Body of pancreas (tissue), 4 donors: ENCODE measurements around the gene ZNF273.

ENCODE experiments used
- POLR2A ChIP-seq, 3 donors: fragments of 450-650 bp; IDR thresholded peaks; one replicate each; pipeline ENCODE4 v1.6.1; 2016; ENCODE audit warnings: antibody characterized with exemption in 3 of 3, mild to moderate bottlenecking in 2 of 3
- TF ChIP-seq, protein P1 (sequence below), 7 experiments: fragments of 450-650 bp in 4 of 7; fragments of 200-600 bp in 3 of 7; sonication (generic) in 3 of 7; IDR thresholded peaks; one replicate each; pipeline ENCODE4 v1.5.1; 2016 to 2019; ENCODE audit warnings: antibody characterized with exemption in 7 of 7

DNA sequence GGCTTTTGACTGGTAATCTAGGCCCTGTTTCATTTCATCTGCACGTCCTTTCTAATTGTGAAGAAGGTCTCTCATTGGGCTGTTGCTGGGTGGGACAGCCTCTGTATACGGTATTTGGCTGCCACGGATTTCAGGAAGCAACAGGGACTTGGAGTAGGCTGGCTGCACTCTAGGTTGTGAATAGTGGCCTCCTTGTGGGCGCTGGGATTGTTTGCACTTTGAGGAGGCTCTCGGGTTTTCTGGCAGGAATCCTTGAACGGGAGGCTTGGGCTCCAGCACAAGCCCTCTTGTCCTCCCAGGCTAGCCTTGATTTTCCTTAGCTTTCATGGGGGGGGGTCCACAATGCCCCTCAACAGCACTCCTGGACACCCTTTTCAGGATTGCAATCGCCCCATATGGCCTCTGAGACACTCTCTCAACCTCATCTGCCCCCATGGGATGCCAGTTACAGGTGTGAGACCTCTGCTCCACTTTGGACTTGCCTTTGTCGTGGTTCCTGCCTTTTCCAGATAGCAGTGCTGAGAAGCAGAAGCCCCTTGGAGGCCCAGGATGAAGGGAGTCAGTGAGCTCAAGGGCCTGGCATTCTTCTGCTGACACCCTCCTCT lies 33.9 kb upstream of the ZNF273 start:
- TF ChIP-seq, protein P1, sequence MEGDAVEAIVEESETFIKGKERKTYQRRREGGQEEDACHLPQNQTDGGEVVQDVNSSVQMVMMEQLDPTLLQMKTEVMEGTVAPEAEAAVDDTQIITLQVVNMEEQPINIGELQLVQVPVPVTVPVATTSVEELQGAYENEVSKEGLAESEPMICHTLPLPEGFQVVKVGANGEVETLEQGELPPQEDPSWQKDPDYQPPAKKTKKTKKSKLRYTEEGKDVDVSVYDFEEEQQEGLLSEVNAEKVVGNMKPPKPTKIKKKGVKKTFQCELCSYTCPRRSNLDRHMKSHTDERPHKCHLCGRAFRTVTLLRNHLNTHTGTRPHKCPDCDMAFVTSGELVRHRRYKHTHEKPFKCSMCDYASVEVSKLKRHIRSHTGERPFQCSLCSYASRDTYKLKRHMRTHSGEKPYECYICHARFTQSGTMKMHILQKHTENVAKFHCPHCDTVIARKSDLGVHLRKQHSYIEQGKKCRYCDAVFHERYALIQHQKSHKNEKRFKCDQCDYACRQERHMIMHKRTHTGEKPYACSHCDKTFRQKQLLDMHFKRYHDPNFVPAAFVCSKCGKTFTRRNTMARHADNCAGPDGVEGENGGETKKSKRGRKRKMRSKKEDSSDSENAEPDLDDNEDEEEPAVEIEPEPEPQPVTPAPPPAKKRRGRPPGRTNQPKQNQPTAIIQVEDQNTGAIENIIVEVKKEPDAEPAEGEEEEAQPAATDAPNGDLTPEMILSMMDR (IDR thresholded peaks at IDR 0.05): no peak
- TF ChIP-seq POLR2A (IDR thresholded peaks at IDR 0.05): no peak
